Tibial nerve (tissue), 4 donors: Measurements from ENCODE around the gene PTPRD.

Source experiments
- CTCF ChIP-seq, 5 experiments: fragments of 200-600 bp in 3 of 5; fragments of 450-650 bp in 2 of 5; sonication (generic) in 3 of 5; IDR thresholded peaks; one replicate each; pipeline ENCODE4 v1.5.1; 2016 to 2019; ENCODE audit warnings: antibody characterized with exemption in 5 of 5, mild to moderate bottlenecking in 3 of 5, moderate library complexity in 2 of 5
- EP300 ChIP-seq, 2 donors: sonication (generic); formaldehyde crosslinking; IDR thresholded peaks; one replicate each; pipeline ENCODE4 v1.6.1; 2017; ENCODE audit warnings: antibody characterized with exemption in 2 of 2, mild to moderate bottlenecking in 1 of 2
- POLR2A ChIP-seq, 2 donors: fragments of 450-650 bp; IDR thresholded peaks; one replicate each; pipeline ENCODE4 v1.6.1; 2017; ENCODE audit warnings: antibody characterized with exemption in 2 of 2, mild to moderate bottlenecking in 2 of 2, moderate library complexity in 2 of 2

DNA sequence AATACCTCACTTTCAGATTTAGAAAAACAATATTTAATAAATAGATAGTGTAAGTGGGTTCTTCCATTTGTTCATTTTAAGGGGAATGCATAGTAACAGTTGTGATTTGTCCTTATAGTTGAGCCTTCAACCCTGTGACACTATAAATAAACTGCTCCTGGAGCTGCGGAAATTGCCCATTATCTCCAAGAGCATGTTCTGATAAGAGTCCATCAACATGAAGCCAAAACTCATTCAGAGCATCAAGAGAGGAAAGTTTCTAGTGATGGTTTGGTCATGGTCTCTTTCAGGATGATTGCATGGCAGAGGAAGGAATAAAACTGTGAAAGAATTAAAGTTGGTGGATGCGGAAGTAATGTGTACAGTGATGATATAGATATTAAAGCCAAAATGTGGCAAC is 2041.2 kb downstream of the PTPRD start:
- TF ChIP-seq CTCF (IDR thresholded peaks at IDR 0.05) (no peak), POLR2A (IDR thresholded peaks at IDR 0.05) (no peak), EP300 (IDR thresholded peaks at IDR 0.05) (no peak)
